Fibroblast of skin of left biceps (primary cell): ENCODE data around the gene FTHL17.

Experiments
- DNase-seq, 2 experiments: peaks; one replicate each; pipeline ENCODE4 v3.0.0-alpha.2; 2013; ENCODE audit warnings: low read depth in 2 of 2

FTHL17 gene

DNA sequence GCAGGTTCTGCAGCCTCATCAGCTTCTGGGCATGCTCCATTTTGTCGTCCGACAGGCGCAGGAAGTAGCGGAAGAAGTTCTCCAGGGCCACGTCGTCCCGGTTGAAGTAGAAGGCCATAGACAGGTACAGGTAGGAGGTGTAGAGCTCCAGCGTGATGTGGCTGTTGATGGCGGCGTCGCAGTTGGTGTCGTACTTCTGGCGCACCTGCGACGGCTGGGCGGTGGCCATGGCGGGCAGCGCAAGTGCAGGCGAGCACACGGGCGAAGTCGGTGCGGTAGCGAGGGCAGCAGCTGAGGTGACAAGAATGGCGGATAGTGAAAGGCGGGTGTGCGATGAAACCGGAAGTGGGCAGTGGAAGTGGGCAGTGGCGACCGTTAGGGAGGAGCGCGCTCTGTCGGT lies at the start of gene FTHL17:
TSS of gene FTHL17 (minus strand) at position 317 of the 400 bp plus-strand sequence. CDS start at position 229, 88 bp downstream.
- no peak for DNase-seq

DNA sequence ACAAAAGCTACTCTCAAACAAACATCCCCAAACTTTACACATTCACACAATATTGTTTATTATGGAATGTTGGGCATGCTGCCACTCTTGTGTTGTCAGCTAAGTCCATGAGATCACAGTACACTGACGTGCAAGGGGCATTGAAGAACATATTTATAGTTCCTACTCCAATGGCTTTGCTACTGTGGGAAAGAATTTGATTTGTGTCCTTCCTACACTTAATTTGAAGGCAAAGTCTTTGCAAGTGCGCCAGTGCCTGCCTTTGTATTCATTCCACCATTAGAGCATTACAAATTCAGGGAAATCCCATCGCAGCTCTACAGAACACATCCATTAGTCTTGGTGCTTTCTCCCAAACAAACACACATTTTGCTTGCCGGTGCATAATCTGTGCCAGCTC lies 45.4 kb upstream of the FTHL17 start:
- DNase-seq = no peak

DNA sequence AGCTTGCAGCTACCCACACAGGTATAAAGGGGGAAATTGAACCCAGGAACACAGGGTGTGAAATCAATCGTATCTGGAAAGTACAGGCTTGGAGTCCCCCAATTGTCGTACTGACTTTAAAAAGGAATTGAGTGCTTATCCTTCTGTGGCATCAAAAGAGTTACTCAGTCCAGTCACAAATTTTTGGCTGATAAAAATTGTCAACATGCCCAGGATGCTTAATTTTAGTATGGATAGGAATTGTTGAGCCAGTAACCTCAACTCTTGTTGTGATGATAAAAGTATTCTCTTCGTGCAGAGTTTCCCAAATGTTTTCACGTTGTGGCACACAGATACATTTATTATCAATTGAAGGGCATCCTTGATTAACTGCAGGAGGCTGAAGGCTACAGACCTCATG lies 43.6 kb upstream of the FTHL17 start:
- DNase-seq = no peak

DNA sequence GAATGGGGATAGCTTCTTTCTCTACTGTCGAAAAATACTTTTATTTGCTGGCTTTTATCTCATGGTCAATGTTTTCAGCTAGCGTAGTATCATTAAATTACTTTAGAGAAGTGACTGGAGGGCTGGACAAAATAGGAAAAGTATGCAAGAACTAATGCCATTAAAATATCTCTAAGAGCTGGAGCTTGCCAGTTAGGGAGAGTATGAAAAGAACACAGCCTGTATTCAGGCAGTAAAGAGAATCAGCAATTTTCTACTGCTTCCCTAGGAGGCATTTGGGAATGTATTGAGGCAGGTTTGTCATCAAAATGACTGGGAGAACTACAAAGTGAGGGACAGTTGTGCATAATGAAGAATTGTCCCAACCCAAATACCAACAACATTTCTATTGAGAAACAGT lies 43.0 kb upstream of the FTHL17 start:
- no peak for DNase-seq

DNA sequence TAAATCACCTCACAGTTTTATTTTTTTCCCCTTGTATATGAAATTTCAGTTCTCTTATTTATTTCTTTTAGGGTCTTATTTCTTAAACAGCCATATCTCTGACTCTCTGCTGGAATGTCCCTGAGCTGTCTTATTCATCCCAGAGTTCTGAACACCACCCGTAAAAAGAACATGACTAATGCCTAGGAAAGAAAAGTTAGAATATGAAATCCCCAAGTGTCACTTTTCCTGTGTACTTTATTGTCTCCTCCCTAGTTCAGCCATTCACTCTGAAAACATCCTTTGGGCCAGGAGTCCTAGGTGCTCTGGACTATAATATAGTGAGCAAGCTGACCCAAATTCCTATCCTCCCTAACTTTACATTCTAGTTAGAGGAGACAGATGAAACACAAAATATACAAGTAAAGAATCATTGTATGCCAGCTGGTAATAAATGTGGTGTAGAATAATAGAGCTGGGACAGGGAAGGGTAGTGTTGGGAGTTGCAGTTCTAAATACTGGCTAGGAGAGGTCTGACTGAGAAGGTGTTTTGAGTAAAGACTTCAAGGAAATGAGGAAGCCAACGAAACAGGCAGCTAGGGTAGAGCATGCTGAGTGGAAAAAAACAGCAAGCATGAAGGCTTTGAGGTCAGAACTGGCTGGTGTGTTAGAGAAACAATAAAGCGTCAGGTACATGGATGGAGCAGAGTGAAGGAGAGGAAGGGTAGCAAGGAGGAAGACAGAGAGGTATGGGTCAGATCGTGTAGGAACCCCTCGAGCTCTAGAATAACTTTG lies 40.6 kb upstream of the FTHL17 start:
- DNase-seq = no peak

DNA sequence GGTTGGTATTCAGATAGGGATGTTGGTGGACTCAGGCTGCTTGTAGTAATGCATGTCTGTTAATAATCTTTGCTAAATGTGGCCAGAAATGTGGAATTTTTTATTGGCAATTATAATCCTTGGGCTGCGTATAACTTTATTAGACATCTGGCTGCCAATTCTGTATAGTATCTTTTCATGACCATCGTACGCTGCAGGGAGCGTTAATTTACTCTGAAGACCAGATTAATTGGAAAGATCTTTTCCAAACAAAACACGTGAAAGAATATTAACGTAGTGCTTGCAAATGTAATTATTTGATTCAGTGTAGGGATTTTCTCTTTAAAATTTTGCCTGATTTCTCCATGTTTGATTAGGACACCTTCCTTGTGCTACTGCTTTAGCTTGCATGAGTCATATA lies 38.8 kb upstream of the FTHL17 start:
- no peak for DNase-seq

DNA sequence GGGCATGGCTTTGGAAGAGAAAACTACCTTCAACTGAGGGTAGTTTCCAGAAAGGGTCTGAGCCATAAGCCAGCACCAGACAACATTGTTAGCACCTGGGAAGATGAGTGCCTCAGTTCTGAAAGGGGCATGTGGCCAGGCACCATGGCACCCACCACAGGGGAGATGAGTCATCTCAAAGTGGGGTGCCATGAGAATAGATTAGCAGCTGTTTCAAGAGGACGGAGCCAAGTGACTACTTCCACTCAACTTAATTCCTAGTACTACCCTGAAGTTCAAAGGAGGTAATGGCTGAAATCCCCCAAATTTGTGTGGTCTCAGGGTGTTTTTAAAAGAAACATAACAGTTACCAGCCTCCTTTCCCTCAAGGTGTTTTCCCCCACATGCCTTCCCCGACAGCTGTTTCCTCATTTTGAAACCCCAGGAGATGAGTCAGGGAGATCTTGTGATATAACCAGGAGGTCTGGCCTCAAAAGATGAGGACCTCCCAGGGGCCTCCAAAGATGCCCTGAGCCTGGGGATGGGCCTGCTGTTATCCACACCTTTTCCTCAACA lies 27.8 kb upstream of the FTHL17 start:
- no peak for DNase-seq

DNA sequence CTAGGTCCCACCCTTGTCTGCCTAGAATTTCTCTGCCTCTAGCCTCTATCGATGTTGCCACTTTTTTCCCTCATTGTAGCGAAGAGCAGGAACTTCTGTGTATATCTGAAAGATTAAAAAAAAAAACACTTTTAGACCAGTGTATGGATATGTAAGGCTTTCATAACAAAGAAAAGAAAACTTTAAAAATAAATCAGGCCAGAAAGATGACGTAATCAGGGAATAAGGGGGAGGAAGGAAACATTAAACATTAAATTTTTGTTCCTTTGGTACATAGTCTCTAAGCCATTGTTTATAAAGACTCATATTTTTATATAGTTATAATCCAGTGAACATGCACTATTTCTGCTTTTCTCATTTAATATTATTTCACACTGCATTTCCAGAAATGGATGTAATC lies 26.2 kb upstream of the FTHL17 start:
- DNase-seq = no peak

DNA sequence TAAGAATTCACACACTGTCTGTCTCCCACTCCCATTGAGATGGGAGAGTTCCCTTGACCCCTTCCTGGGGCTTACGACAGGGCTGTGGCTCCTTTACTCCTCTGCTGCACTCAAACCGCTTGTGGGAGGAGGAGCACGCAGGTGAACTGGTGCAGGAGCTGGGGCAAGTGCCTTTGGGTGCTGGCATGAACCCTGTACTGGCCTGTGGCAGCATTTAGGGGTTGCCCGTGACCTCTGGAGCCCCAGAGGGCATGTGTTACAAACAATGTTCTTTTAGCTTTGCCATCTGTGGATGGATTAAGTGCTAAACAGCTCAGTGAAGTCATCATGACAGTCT lies 21.8 kb upstream of the FTHL17 start:
- DNase-seq = no peak

DNA sequence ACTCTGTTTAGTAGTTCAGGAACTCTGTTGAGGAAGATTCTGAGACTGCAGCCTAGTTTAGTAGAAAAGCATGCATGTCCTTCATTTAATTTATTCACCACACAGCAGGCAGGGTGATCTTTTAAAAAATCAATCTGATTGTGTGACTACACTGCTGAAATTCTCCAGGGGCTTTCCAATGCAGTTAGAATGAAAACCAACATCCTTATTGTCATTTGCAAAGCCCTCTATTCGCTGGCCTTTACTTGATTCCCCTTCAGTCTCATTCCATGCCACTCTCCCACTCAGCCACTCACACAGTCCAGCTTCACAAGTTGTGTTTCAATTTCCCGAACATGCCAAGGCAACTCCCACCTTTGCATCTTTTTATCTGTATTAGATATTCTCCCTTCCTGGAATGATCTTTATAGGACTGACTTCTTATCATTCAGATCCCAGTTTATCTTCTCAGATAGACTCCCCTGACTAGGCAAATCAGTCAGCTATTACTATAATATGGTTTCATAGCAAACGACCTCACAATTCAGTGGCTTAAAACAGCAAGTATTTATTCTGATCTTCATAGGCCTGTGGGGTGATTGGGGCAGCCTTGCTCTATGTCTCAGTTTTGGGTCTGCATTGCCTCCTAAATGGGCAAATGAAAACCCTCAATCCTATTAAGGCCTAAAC lies 21.3 kb upstream of the FTHL17 start:
- DNase-seq = no peak

DNA sequence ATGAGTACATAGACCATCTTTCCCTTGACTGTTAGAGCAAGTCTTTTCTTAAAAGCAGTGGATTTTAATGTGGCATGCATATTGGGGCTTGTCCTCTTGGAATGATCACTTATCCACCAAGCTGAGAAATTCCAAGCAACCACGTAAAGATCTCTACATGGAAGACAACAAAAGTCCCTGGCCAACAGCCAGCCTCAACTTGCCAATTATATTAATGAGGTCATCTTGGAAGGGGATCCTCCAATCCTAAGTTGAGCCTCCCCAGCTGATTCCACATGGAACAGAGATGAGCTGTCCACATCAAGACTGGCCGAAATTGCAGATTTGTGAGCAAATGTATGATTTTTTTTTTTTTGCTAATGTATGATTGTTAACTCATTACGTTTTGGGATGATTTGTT lies 20.6 kb upstream of the FTHL17 start:
- DNase-seq = no peak

DNA sequence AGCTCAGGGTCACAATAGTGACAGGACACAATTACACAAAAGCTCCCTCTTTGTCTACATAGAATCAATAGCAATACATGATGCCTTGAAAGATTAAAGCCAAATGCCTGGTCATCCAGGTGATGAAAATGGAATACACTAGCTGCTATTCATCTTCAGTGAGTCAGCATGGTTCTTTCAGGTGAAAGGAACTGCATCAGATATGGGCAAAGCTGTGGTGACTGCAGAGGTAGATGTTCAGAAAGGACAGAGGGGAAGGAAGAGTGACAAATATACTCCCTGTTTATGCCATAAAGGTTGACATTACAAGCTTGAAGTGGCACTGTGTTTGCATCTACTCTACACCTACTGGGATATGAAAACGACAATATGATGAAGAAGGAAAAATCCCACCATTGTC lies 20.0 kb upstream of the FTHL17 start:
- DNase-seq = no peak

DNA sequence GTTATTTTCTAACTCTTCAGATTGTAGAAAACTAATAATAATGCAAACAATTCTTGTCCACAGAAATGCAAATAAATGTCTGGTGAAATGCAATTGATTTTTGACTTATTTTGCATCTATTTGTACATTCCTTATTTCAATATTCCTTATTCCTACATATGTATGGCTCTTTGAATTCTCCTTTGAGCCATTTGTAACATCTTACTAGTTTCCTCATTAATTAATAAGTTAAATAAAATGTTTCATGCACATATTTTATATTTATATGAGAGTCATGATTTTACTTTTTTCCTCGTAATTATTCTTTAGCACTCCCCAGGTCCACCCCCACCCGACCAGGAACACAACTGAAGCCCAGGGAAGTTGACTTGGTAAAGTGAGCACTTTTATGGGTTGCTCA lies 2.7 kb upstream of the FTHL17 start:
- DNase-seq = no peak

DNA sequence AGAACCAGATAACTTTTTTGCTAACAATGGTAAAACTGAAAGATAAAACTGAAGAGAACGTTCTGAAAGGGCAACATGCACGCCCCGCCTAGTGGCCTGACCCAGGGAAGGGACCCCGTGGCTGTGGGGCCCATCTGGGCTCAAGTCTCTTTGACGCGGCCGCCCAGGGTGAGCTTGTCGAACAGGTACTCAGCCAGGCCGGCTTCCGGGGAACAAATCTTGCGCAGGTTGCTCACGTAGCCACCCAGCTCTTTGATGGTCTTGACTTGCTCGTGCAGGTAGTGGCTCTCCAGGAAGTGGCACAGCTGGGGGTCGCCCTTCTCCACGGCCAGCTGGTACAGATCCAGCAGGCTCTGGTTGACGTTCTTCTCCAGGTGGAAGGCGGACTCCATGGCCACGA lies 579 bp downstream of the FTHL17 start:
- no peak for DNase-seq

DNA sequence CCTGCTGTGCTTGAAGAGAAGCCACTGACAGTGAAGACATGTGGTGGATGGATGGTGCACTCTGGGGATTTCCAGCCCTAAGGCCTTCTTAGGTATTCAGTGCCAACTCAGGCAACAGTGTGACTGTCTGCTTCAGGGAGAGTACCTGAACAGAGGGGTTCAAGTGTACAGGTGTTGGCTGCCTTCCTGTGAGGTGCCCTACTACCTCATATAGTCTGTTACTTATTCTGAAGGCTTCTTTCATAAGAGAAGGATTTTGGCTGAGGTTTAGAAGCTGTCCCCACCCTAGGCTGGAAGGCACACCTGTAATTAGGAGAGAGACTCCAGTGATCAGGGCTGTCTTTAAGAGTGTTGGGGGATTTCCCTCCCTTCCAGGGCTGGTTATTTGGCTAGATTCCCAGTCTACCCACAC lies 1.8 kb downstream of the FTHL17 start:
- no peak for DNase-seq

DNA sequence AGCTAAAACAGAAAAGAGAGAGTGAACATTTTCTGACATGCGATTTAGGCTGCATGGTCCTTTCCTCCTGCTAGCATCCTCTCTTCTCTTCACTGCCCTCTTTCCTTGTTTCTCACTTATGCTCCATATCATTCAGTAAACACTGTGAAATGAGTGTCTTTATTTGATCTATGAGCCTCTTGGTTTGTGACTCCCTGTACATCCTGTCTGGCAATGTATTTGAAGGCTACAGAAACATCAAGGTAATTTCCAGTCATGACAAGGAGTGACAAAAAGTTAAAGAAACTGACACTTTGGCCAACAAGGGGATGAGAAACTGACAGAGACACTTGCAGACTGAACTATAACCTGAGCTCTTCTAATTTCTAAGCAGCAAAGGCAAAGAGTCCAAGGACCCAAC lies 8.7 kb downstream of the FTHL17 start:
- no peak for DNase-seq

DNA sequence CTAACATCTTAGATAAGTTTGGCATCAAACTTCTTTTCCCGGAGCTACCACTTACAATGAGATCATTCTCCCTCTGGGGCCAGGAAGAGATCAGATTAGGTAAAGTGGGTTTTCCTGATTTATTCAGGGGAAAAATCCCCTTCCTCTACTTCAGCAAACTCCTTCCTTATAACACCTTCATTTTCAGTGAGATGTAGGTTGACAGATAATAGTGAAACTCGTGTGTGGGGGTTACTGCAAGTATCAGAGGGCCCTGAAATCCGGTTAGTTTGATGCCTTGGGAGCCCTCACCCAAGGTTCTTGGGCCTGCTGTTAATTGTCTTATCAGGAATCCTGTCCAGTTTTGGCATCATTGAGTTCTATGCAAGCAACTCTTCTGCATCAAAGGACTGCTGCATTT lies 10.8 kb downstream of the FTHL17 start:
- no peak for DNase-seq

DNA sequence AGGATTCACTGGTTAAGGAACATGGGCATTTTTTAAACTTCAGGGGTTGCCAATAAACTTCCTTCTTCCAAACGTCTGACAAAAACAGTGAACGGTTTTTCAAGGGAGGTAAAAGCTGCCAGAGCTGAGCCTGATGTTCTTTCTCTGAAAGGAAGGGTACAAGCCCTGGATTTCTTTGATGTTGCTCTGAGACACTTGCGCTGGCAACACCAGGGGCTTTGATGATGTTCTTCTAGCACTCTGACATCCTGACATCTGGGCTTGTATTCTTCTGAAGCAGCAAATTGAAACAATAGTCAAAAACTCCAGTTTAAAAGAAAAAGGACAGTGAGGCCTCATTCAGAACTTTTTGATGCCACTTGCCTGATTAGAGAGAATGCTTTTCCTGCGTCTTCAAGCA lies 11.8 kb downstream of the FTHL17 start:
- no peak for DNase-seq

DNA sequence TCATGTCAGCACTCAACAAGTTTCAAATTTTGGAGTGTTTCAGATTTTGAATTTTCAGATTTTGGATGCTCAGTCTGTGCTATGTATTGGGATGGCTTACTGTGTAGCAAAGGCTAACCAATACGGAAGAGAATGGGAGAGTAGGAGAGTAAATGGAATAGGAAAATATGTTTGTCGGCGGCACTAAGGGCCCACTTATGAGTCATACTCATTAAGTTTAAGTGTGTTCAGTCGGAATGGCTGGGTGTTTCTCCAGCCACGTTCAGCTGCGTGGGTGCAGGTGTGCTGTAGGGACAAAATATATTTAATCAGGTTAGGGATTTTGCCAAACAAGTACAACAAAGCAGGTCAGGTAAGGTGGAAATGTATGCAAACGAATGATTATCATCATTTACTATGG lies 13.6 kb downstream of the FTHL17 start:
- no peak for DNase-seq

DNA sequence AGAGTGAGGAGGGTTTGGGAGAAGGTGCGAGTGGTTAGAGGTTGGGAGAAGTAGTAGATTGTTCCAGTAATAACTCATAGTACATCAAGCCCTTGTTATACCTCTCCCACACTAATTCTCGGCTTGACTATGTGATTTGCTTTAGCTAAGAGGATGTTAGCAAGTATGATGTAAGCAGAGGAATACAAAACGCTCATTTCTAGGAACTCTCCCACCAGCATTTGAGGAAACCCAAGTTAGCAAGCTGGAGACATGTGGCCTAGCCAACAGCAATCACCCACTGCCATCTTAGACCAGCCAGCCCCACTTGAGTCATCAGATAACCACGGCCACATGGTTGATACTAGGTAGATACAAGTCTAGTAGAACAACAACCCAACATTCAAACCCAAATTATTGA lies 14.2 kb downstream of the FTHL17 start:
- DNase-seq = no peak

DNA sequence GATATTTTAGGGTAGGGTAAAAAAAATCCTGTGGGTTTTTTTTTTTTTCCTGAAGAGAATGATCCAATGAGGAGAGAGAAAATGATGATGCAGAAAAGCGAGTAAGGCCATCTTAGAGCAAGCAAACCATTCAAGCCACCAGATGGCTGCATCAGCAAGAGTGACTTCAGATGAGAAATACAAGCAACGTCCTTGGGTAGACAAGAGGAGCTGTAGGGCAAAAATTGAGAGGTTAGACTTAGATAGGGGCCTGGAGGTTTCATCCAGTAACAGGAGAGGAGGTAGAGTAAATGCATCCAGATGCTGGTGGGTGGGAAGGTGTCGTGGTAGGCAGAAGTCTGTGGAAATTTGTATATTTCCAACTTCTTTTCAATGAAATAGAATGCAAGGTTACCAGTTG lies 14.6 kb downstream of the FTHL17 start:
- no peak for DNase-seq

DNA sequence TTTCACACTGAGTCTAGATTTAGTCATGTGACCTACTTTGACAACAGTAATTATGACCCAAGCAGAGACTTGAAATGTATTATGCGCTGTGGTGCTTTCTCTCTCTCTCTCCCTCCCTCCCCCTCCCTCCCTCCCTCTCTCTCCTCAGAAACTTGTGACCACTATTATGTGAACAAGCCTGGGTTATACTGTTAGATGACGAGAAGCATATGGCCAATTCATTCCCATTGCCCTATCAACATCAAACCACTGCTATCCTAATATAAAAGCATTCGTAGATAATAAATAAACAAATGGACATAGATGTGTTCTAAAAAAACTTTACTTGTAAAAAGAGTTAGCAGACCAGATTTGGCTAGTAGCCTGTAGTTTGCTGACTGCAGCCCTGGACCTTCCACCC lies 18.2 kb downstream of the FTHL17 start:
- no peak for DNase-seq

DNA sequence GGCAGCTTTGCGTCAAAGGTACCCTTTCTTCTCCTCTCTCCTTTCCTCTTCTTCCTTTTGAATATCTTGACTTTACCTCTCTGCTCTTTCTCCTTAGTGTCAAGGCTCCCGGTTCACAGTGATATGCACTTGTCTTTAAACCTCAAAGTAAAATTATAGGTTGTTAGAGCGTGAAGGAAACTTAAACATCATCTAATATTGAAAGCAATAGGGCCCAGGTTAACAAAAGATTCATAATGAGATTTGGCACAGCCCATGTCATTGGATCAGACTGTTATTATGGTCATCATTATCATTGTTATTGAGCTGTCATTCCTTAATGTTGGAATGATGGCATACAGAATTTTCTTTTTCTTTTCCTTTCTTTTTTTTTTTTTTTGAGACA lies 32.5 kb downstream of the FTHL17 start:
- DNase-seq = no peak
